Measurements from ENCODE around the gene NMRK1.

The NMRK1 gene

DNA sequence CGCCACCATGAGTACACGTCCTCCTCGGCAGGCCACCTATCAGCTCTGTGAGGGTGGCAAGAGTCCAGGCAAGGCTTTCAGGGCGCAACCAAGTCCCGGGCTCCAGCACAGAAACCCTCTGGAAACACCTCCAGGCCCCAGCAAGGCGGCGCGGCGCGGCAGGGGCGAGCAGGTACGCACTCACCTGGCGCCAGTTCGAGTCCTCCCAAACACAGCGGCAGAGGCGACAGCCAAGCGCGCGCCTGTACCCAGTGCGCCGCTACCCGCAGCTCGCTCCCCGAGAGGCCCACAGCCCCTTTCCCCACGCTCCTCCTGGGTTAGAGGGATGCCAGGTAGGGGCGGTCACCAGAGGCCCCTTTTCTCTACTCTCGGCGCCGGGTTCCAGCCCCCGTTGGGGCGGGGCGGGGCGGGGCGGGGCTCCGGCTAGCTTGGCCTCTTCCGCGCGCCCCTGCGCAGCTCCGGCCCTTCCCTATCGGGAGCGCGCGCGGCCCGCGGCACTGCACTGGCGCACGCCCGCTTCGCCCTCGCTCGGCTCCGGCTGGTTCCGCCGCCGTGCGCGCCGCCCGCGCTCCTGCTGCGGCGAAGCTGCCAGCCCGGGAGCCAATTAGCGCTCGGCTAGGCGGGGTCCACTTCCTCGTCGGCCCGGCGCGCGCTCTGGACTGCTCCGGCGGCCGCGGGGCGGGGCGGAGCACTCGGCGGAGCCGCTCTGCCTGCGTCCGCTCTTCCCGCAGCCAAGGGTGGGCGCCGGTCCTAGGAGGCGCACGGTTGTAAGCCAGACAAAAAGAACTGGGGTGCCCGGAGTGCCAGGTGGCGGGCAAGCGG, at the start of gene NMRK1, which contains the start of gene OSTF1:
Gene NMRK1 (minus strand): TSS at position 332 of the 822 bp plus-strand sequence. CDS start 5,040 bp downstream, outside the sequence.
Gene OSTF1 (plus strand): TSS at position 691 of the 822 bp plus-strand sequence. CDS start 179 bp downstream, outside the sequence.
- peak; percentile 98 for DNase-seq (ENCODE audit: low read depth)

GRCh38 chr9:75134495-75134894, 46.5 kb upstream of the NMRK1 start:
- no peak for DNase-seq (ENCODE audit: low read depth)

DNA sequence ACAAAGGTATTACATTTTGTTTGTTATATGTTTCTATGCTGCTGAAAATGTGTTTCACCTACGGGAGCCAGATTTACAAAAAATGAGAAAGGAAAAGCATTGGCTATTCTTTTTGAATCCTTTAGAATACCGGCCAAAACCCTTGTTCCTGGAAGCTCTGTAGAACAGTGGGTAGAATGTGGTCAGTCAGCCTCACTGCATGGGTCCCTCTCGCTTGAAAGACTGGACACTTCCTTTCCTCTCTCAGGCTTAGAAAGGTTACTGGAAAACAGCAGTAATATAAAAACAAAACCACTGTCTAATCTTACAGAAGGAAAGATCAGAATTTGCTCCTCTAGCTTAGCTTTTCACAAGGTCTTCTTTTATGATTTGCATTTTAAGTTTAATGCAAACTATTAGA, 45.4 kb upstream of the NMRK1 start:
- DNase-seq (ENCODE audit: low read depth) = no peak

DNA sequence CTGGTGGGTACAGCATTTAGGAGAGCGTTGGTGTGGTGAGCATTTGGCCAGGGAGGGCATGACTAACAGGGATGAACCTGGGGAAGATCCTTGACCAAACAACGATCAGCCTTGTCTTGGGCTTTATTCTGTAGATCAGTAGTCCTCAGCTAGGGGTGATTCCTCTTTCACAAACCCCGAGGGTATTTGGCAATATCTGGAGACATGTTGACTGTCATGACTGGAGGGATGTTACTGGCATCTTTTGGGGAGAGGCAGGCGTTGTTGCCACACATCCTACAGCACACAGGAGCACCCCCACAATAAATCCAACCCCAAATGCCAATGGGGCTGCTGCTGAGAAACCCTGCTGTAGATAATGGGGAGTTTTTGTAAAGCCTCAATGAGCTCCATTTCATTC, 44.3 kb upstream of the NMRK1 start:
- no peak for DNase-seq (ENCODE audit: low read depth)

DNA sequence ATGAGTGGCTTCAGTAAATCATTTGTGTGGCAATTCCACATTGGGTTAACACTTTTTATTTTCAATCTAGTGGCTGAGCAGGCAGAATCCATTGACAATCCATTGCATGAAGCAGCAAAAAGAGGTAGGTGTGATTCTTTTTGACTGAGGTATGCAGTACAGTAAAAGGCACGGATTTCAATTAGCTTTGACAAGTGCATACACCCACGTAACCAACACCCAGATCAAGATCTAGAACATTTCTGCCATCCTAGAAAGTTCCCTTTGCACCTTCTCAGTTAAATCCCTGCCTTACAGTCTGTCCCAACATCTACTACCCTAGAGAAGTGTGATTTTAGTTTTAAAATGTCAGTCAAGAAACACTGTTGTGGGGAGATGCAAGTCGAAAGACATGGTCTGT, 43.7 kb upstream of the NMRK1 start:
- no peak for DNase-seq (ENCODE audit: low read depth)

GRCh38 chr9:75130621-75131230, 42.8 kb upstream of the NMRK1 start:
- peak; percentile 15 for DNase-seq (ENCODE audit: low read depth)

GRCh38 chr9:75130172-75130571, 42.2 kb upstream of the NMRK1 start:
- DNase-seq (ENCODE audit: low read depth) = no peak

- no peak for DNase-seq (ENCODE audit: low read depth)
These were observed 40.6 kb upstream of the NMRK1 start for GRCh38 chr9:75128535-75128934.

DNA sequence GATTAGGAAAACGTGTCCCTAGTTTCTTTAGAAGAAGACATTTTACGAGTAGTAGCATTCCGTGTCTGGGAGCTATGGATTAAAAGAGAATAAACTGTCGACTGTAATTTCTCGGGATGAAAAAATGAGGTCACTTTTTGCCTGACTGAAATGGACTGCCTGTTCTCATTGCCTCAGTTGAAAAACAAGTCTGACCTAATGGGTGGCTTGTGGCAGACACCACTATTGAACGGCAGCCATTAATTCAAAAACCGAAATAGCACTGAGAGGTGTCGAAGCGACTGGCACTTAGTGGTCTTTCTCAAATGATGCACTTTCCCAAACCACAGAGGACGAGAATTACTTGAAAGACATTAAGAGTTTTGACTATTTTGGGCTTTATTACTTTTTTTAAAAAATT, 35.7 kb upstream of the NMRK1 start:
- DNase-seq (ENCODE audit: low read depth) = no peak

DNA sequence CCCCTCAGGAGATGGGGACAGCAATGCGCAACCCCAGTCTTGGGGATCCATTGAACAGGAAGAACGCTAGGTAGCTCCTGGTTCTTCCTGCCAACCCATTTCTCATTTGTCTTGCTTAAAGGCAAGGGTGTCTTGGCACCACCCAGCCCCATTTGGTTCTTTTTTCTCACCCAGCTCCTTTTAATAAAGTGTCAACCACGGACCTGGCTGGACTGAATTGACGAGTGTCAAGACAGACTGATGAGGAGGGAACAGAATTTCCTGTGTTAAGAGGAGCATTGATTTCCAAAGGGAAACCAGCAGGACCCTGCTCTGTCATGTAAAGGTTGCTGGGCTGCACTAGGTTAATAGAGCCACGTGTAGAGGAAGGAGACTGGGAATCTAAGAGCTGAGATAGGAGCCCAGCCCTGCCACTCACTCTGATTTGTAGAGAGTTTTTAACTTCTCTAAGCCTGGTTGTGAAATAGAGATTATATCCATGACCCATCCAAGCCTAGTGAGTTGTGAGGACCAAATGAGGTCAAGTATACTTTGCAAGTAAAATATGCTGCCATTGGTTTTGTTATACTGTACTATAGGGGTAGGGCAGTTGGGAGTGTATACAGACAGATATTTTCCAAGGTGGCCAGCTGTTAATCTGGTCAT, 34.1 kb upstream of the NMRK1 start:
- peak; percentile 16 for DNase-seq (ENCODE audit: low read depth)

DNA sequence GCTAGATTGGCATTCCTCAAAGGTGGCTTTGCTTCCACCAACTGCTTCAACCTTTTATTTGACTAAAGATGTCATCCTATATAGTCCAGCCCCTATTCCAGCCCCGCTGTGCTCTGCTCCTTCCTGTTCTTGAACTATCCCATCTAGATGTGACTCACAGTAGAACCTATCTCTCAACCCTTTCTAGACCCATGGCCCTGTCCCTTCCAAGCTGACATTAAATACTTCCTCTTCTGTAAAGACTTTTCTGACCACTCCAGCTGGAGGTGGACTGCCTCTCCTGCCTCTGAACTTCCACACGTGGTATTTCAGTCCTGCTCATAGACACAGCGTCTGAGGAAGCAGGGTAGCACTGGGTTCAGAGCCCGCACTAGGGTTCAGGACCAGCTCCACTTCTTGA, 32.7 kb upstream of the NMRK1 start:
- no peak for DNase-seq (ENCODE audit: low read depth)

- no peak for DNase-seq (ENCODE audit: low read depth)
These were observed 29.6 kb upstream of the NMRK1 start for GRCh38 chr9:75117564-75117963.

GRCh38 chr9:75116306-75116705, 28.4 kb upstream of the NMRK1 start:
- no peak for DNase-seq (ENCODE audit: low read depth)

DNA sequence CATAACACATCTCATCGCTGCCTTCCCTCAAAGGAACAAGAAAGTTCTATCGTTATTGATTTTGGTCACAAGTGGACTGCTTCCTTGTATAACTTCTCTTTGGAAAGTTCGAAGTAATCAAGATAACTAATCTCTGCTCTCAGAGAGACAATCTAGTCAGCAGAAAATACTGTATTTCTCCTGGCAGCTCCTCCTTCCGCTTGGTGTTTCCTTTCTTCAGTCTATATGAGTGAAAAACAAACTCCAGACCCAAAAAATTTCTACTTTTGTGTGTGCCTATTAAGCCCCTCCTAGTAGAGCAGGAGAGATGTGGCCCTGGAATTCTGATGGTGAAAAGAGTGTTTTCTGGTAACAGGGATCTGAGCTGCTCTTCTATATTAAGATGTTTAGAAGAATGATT, 24.8 kb upstream of the NMRK1 start:
- no peak for DNase-seq (ENCODE audit: low read depth)

DNA sequence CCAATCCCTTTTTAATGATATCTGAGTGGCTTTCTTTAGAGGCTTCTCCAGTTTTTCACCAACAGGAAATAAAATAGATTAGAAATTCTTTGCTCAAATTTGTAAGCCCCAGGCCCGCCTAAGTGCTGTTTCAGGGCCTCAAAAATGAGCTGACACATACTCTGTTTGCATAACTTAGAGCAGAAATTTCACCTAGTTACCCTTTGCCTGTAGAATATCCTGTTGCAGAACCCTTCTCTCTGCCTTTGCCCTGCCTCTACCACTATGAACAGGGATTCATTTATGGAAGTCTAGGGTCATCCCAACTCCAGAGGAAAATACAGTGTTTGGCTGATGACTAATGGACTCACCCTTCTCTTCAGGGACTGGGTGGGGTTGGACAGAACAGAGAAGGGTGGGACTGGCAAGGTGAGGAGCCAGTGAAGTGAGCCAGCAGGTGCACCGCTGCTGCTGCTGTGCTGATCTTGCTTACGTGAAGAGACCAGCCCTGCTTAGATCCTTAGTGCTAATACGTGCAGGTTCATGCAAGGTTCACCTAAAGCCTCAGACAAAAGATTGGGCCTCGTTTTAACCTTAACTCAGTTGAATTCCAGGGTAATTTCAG, 23.2 kb upstream of the NMRK1 start:
- no peak for DNase-seq (ENCODE audit: low read depth)

- peak; percentile 29 for DNase-seq (ENCODE audit: low read depth)
These were observed 21.4 kb upstream of the NMRK1 start for GRCh38 chr9:75109210-75109839.

DNA sequence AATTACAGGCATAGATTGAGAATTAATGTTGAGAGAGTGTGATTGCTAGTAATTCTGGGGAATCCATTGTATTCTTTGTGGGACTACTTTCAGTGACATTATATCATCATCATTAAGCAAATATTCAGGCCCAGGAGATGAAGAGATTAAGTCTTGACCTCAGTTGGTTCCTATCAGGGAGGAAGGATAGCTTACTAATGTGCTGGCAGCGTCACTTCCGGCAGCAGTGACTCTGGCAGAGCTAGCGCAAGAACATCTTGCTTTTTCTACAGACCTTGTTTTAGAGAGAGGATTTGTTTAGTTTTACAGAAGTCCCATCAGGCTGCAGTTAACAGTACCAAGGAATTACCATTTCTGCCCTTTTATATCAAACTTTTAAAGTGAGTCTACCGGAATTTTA, 20.6 kb upstream of the NMRK1 start:
- DNase-seq (ENCODE audit: low read depth) = peak; percentile 93

- no peak for DNase-seq (ENCODE audit: low read depth)
These were observed 18.9 kb upstream of the NMRK1 start for GRCh38 chr9:75106857-75107256.

- peak; percentile 30 for DNase-seq (ENCODE audit: low read depth)
These were observed 17.9 kb upstream of the NMRK1 start for GRCh38 chr9:75105841-75106240.

DNA sequence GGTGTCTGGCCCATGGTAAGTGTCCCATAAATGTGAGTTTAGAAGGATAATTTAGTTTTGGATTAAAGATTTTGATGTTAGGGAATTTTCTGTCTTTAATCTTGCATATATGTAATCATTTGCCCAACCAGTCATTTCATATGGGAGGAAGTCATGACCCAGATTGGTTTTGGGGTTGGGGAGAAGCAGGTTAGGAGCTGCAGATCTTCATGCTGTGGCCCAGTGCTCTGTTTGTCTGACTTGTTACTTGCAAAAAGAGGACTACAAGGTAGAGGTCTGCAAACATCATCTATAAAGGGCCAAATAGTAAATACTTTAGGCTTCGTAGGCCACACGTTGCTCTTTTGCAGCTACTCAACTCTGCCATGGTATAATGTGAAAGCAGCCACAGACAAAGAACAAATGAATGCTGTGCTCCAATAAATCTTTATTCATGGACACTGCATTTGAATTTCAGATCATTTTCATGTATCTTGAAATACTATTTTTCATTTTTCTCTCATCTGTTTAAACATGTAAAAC, 17.1 kb upstream of the NMRK1 start:
- no peak for DNase-seq (ENCODE audit: low read depth)

GRCh38 chr9:75104607-75105006, 16.7 kb upstream of the NMRK1 start:
- DNase-seq (ENCODE audit: low read depth) = no peak
